Mammary epithelial cell (primary cell): ENCODE data around the gene POLD3.

Experiments
- CTCF ChIP-seq, 2 donors: IDR thresholded peaks in 1 of 2; conservative IDR thresholded peaks in 1 of 2; 2 replicates each; pipeline ENCODE4 v1.5.1; 2011 to 2012; ENCODE audit warnings: inconsistent platforms in 2 of 2, low read length in 2 of 2, mild to moderate bottlenecking in 2 of 2, control low read depth in 1 of 2, low read depth in 1 of 2; ENCODE audit not compliant: insufficient read depth in 1 of 2; ENCODE audit errors: extremely low read depth in 1 of 2
- EZH2 ChIP-seq: IDR thresholded peaks from 2 replicates; pipeline ENCODE4 v1.6.1; 2012; ENCODE audit warnings: low read length, inconsistent platforms, borderline replicate concordance

GRCh38 chr11:74691755-74692154, 99.4 kb downstream of the POLD3 start:
- TF ChIP-seq CTCF (conservative IDR thresholded peaks at IDR 0.05 in 1 of 2, IDR thresholded peaks at IDR 0.05 in 1 of 2; ENCODE audit: extremely low read depth in 1 of 2, insufficient read depth in 1 of 2, low read depth in 1 of 2, low read length in 2 of 2) (no peak), EZH2 (no peak)
